Astrocyte (in vitro differentiated cells and primary cell): ENCODE measurements around the gene LBR. TPM values are rescaled to one million over a fixed set of nuclear protein-coding genes. Genes with fewer than 3 reads are reported as not detected.

Experiments
- DNase-seq: peaks from one replicate; pipeline ENCODE4 v3.0.0-alpha.2; 2010; ENCODE audit warnings: low read depth
- FAIRE-seq: peaks from 2 replicates; lab custom pipeline; 2011; peaks lifted over from hg19 to GRCh38; lab: Jason Lieb, UNC
- H2AFZ ChIP-seq: 2 replicates; pipeline ENCODE4 v1.6.0; 2012; ENCODE audit warnings: low read depth, low read length, inconsistent platforms
- H3K27ac ChIP-seq: 2 replicates; pipeline ENCODE4 v1.5.1; 2011; ENCODE audit warnings: low read depth, low read length, inconsistent platforms
- H3K27me3 ChIP-seq: 2 replicates; pipeline ENCODE4 v1.6.0; 2011; ENCODE audit warnings: low read length, inconsistent platforms; ENCODE audit not compliant: insufficient read depth
- H3K36me3 ChIP-seq: 2 replicates; pipeline ENCODE4 v1.5.1; 2011; ENCODE audit warnings: low read length, inconsistent platforms; ENCODE audit not compliant: insufficient read depth
- H3K4me1 ChIP-seq: 2 replicates; pipeline ENCODE4 v1.5.1; 2011; ENCODE audit warnings: low read length, inconsistent platforms; ENCODE audit not compliant: insufficient read depth
- H3K4me2 ChIP-seq: 2 replicates; pipeline ENCODE4 v1.6.0; 2012; ENCODE audit warnings: low read length, inconsistent platforms
- H3K4me3 ChIP-seq: 2 replicates; pipeline ENCODE4 v1.5.1; 2011; ENCODE audit warnings: low read depth, mild to moderate bottlenecking, low read length, inconsistent platforms; ENCODE audit not compliant: insufficient read depth
- H3K79me2 ChIP-seq: 2 replicates; pipeline ENCODE4 v1.6.0; 2012; ENCODE audit warnings: mild to moderate bottlenecking, low read length, inconsistent platforms; ENCODE audit not compliant: insufficient read depth
- H3K9ac ChIP-seq: 2 replicates; pipeline ENCODE4 v1.6.0; 2012; ENCODE audit warnings: mild to moderate bottlenecking, low read length, inconsistent platforms
- H3K9me3 ChIP-seq: 2 replicates; pipeline ENCODE4 v1.5.1; 2012; ENCODE audit warnings: low read depth, mild to moderate bottlenecking, low read length, inconsistent platforms; ENCODE audit not compliant: insufficient read depth
- H4K20me1 ChIP-seq: 2 replicates; pipeline ENCODE4 v1.6.0; 2012; ENCODE audit warnings: low read length, inconsistent platforms; ENCODE audit not compliant: insufficient read depth
- H3K27ac Mint-ChIP-seq: one replicate; pipeline ENCODE4 v1.8.0; 2021; ENCODE audit warnings: mild to moderate bottlenecking, mixed read lengths; ENCODE audit not compliant: unreplicated experiment
- H3K27me3 Mint-ChIP-seq: one replicate; pipeline ENCODE4 v1.8.0; 2021; ENCODE audit warnings: low read depth, mixed read lengths; ENCODE audit not compliant: unreplicated experiment
- H3K36me3 Mint-ChIP-seq: one replicate; pipeline ENCODE4 v1.8.0; 2021; ENCODE audit warnings: low read depth, mixed read lengths; ENCODE audit not compliant: unreplicated experiment
- H3K4me1 Mint-ChIP-seq: one replicate; pipeline ENCODE4 v1.8.0; 2021; ENCODE audit warnings: low read depth, mixed read lengths; ENCODE audit not compliant: unreplicated experiment
- H3K4me3 Mint-ChIP-seq: one replicate; pipeline ENCODE4 v1.8.0; 2021; ENCODE audit warnings: mild to moderate bottlenecking, moderate library complexity, mixed read lengths; ENCODE audit not compliant: unreplicated experiment
- H3K9me3 Mint-ChIP-seq: one replicate; pipeline ENCODE4 v1.8.0; 2021; ENCODE audit warnings: mild to moderate bottlenecking, mixed read lengths; ENCODE audit not compliant: unreplicated experiment
- EZH2 ChIP-seq: IDR thresholded peaks from 2 replicates; pipeline ENCODE4 v1.6.1; 2012; ENCODE audit warnings: mild to moderate bottlenecking, low read length, inconsistent platforms; ENCODE audit not compliant: insufficient read depth
- total RNA-seq: library from RNA; stranded (reverse); gene quantifications from 2 replicates; pipeline ENCODE4 v1.2.1, GENCODE V29; 2021
- TF ChIP-seq, protein P1 (sequence below): IDR thresholded peaks from 2 replicates; pipeline ENCODE4 v1.5.1; 2011; ENCODE audit warnings: low read depth, mild to moderate bottlenecking, inconsistent platforms, low read length, moderate library complexity; ENCODE audit not compliant: insufficient read depth

The LBR gene
- total RNA-seq, 1 donor from 2014 or later: 42.6 TPM

DNA sequence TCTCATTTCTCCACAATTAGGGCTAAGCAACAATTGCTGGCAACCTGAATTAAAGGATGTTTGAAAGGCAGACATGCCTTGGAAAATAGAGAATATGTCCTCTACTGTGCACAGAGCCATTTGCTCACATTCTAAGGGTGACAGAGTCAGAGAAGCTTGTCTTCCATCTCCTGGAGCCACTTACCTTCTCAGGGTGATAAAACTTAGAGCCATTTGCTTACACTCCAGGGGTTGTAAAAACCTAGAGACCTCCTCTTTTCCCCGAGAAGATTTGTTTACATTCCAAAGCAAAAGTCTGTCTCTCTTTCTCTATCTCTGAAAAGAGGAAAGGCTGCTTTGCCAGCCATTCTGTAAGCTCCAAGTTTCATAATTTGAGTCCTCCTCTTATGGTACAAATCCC is 61.3 kb downstream of the LBR start:
- H3K9me3 Mint-ChIP-seq: no peaks in the 10 kb centered on the region
- TF ChIP-seq, protein P1, sequence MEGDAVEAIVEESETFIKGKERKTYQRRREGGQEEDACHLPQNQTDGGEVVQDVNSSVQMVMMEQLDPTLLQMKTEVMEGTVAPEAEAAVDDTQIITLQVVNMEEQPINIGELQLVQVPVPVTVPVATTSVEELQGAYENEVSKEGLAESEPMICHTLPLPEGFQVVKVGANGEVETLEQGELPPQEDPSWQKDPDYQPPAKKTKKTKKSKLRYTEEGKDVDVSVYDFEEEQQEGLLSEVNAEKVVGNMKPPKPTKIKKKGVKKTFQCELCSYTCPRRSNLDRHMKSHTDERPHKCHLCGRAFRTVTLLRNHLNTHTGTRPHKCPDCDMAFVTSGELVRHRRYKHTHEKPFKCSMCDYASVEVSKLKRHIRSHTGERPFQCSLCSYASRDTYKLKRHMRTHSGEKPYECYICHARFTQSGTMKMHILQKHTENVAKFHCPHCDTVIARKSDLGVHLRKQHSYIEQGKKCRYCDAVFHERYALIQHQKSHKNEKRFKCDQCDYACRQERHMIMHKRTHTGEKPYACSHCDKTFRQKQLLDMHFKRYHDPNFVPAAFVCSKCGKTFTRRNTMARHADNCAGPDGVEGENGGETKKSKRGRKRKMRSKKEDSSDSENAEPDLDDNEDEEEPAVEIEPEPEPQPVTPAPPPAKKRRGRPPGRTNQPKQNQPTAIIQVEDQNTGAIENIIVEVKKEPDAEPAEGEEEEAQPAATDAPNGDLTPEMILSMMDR: no peak
- Histone ChIP-seq H3K9ac (no peak overlapping the region), H3K36me3 (no peaks in the 10 kb centered on the region), H2AFZ (no peak overlapping the region), H4K20me1 (no peaks in the 10 kb centered on the region), H3K4me1 (no peaks in the 10 kb centered on the region), H3K9me3 (no peaks in the 10 kb centered on the region), H3K79me2 (no peaks in the 10 kb centered on the region), H3K4me3 (no peak overlapping the region), H3K4me2 (no peak overlapping the region), H3K27ac (no peak overlapping the region), H3K27me3 (no peaks in the 10 kb centered on the region)
- no peak overlapping the region for H3K27ac Mint-ChIP-seq
- FAIRE-seq: no peak
- no peak for DNase-seq
- no peak overlapping the region for H3K4me3 Mint-ChIP-seq
- peaks cover 3% of the 10 kb centered on the region for H3K27me3 Mint-ChIP-seq
- no peaks in the 10 kb centered on the region for H3K36me3 Mint-ChIP-seq
- H3K4me1 Mint-ChIP-seq: no peaks in the 10 kb centered on the region

DNA sequence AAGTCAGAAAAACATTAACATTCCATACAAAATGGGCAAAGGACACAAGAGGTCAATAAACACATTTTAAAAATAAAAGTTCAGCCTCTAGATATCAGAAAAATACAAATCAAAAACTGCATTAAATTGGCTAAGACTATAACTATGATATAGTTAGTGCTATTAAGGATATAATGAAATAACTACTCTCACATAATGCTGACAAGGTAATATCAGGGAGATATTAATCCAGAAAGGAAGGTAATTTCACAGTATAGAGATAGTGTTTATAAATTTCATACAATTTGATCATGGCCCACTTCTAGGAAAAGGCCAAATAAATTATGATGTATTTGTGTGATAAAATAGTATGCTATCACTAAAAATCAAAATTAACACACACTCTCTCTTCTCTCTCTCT is 61.8 kb downstream of the LBR start:
- H3K4me1 Mint-ChIP-seq: no peaks in the 10 kb centered on the region
- Histone ChIP-seq H3K36me3 (no peaks in the 10 kb centered on the region), H3K9me3 (no peaks in the 10 kb centered on the region), H4K20me1 (no peaks in the 10 kb centered on the region), H3K27ac (no peak overlapping the region), H2AFZ (no peak overlapping the region), H3K27me3 (no peaks in the 10 kb centered on the region), H3K79me2 (no peaks in the 10 kb centered on the region), H3K4me2 (no peak overlapping the region), H3K4me3 (no peak overlapping the region), H3K4me1 (no peaks in the 10 kb centered on the region), H3K9ac (no peak overlapping the region)
- no peak overlapping the region for H3K4me3 Mint-ChIP-seq
- no peak overlapping the region for H3K27ac Mint-ChIP-seq
- FAIRE-seq (no peak), DNase-seq (no peak)
- TF ChIP-seq, protein P1: no peak
- TF ChIP-seq EZH2: no peak
- H3K27me3 Mint-ChIP-seq: peaks cover 3% of the 10 kb centered on the region
- no peaks in the 10 kb centered on the region for H3K36me3 Mint-ChIP-seq
- H3K9me3 Mint-ChIP-seq: no peaks in the 10 kb centered on the region

DNA sequence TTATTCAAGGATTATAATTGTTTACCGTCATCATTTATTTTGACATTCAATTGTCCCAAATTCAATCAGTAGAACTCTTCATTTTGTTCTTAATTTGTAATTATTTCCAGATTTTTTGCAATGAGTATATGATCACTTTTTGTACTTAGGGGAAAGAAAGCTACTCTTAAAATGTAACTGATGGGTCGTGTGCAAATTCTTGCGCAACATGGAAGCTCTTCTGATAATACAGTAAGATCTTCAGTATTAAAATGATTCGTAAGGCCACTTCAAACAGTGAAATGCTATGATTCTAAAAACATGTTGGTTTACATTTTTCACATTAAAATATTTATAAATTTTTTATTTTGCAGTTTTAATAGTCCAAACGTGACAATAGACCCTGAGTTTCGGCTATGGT is 63.4 kb downstream of the LBR start:
- no peaks in the 10 kb centered on the region for H4K20me1 ChIP-seq
- Mint-ChIP-seq H3K36me3 (no peaks in the 10 kb centered on the region), H3K9me3 (no peaks in the 10 kb centered on the region), H3K4me3 (no peak overlapping the region), H3K27me3 (peaks cover 3% of the 10 kb centered on the region), H3K4me1 (no peaks in the 10 kb centered on the region), H3K27ac (no peak overlapping the region)
- H3K27ac ChIP-seq: no peak overlapping the region
- H3K4me3 ChIP-seq: no peak overlapping the region
- FAIRE-seq (no peak), DNase-seq (no peak)
- no peaks in the 10 kb centered on the region for H3K36me3 ChIP-seq
- H3K4me2 ChIP-seq: no peak overlapping the region
- no peaks in the 10 kb centered on the region for H3K79me2 ChIP-seq
- TF ChIP-seq, protein P1: no peak
- no peak for TF ChIP-seq EZH2
- no peak overlapping the region for H2AFZ ChIP-seq
- H3K9ac ChIP-seq: no peak overlapping the region
- no peaks in the 10 kb centered on the region for H3K9me3 ChIP-seq
- H3K4me1 ChIP-seq: no peaks in the 10 kb centered on the region
- H3K27me3 ChIP-seq: no peaks in the 10 kb centered on the region
